HG02885 (cell line): ENCODE measurements around the gene MOSPD2.

Experiments used
- ATAC-seq: cut with Tn5 transposase; IDR thresholded peaks from one replicate; pipeline ENCODE4 v1.9.1; 2021; ENCODE audit warnings: mild to moderate bottlenecking; ENCODE audit not compliant: unreplicated experiment, poor library complexity

Gene MOSPD2

GRCh38 chrX:14872851-14873675 lies at the start of gene MOSPD2, which contains the start of gene FANCB:
Gene MOSPD2, plus strand, starts transcription at chrX:14873421. Its CDS starts 108 bp downstream, at chrX:14873529.
Gene FANCB, minus strand, starts transcription at chrX:14873069. Its CDS starts 7,559 bp downstream, at chrX:14865510.
- peak; percentile 95 for ATAC-seq

- no peak for ATAC-seq
These were observed 47.4 kb upstream of the MOSPD2 start for GRCh38 chrX:14825851-14826250.

- ATAC-seq, result no peak
These were observed 46.9 kb upstream of the MOSPD2 start for GRCh38 chrX:14826319-14826718.

- no peak for ATAC-seq
These were observed 43.6 kb upstream of the MOSPD2 start for GRCh38 chrX:14829643-14830042.

DNA sequence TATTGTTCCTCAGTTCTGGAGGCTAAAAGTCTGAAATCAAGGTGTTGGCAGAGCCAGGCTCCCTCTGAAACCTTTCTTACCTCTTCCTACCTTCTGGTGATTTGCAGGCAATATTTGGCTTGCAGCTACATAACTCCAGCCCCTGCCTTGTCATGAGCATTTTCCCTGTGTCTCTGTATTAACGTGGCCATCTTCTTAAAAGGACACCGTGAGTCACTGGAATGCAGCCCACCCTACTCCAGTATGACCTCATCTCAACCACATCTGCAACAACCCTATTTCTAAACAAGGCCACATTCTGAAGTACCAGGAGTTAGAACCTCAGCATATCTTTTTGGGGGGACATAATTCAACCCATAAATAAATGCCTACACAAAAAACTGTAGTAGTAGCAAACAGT lies 41.1 kb upstream of the MOSPD2 start:
- no peak for ATAC-seq

DNA sequence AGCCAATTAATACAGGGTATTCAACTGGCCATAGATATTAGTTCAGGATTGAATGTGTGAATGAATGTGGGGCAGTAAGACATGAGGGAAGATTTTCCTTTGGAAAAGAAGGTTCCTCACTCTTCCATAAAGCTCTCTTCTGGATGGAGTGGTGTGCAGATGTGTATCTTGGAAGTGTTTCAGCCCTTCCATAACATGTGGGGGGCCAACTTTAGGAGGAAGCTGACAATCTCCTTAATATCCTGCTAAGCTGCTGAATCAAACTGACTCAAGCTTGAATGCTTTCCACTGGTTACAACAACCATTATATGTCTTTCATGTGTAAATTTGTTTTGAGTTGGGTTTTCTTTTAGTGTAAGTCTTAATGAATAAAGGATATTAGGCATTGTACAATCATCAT lies 40.6 kb upstream of the MOSPD2 start:
- no peak for ATAC-seq

GRCh38 chrX:14837155-14837554 lies 36.1 kb upstream of the MOSPD2 start:
- peak; percentile 50 for ATAC-seq

DNA sequence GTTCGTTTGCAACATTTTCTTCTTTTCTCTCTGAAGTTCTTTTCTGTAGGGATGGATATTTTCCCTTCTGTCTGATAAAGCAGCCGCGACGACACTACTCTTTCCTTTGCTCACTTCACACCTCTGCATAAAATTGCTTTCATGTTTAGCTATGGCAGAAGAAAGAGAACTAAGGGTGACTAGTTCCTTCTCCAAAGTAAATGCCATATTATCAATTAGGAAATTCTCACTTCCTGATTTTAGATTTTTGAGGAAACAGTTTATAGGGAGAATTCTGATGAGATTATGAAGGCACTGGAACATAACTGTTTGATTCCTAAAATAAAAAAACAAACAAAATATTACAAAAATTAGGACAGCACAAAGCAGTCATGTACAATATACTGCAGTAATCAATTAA lies 29.6 kb upstream of the MOSPD2 start:
- no peak for ATAC-seq

DNA sequence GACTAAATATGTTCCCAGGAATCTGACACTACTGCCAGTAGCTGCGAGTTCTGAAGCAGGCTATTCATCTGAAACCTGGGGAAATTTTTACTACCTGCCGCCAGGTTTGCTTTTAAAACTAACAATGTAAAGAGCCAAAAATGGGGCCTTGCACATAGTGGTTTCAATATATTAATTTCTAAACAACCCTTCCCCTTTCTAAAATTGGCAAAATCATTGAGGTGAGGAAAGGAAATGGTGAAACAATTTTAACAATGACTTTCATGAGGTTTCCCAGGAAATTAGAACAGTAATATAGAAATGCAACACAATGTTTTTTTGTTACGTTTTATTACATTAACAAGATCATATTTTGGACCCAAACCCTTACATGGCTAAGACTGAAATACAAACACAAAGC lies 21.7 kb upstream of the MOSPD2 start:
- ATAC-seq, result no peak

DNA sequence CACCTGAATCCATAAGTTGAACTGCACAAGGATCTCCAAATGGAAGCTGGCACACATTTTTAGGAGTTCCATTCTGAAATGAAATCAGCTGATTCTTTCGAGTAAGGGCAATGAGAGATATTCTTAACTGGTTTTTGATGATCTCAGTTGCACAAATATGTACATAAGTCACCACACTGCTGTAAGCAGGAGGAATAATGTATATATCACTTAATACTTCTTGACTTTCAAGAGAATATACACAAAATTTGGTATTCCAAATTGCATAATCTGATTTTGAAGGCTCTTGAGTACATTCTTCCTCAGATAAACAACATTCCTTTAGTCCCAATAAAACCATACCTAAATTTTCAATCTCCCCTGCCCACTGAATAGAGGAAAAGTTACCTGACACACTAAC lies 8.6 kb upstream of the MOSPD2 start:
- no peak for ATAC-seq

DNA sequence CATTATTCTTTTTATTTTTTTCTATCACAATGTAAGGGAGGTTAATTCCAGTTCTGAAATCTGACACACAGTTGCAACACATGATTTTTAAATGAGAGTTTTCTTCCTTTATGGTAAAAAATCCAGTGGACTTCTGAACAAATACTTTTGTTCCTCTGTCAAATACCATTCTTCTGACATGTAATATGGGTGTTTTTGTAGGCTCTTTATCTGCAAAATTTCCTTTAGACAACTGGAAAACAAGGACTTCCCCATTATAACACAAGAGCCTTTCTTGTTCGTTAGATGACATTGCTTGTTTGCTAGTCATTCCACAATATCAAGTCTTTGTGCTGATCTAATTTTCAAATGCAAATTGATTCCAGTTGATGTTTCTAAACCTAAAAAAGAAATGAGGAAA lies 8.0 kb upstream of the MOSPD2 start:
- no peak for ATAC-seq

DNA sequence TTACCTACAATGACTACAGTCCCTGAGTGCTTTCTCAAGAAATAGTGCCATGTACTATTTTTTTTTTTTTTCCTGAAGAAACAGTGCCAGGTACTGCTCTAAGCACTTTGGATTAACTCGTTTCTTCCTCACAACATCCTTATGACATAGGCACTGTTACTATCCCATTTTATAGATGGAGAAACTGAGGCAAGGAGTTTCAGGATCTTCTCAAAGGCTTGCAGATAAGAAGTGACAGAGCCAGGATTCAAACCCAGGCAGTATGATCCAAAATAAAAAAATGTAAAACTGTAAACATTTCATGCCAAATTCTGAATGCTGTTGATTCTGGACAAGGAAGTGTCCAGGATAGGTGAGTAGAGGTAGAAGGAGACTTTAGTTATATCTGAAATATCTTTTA lies 1.5 kb upstream of the MOSPD2 start:
- ATAC-seq, result no peak

- no peak for ATAC-seq
These were observed 866 bp upstream of the MOSPD2 start for GRCh38 chrX:14872355-14872754.

DNA sequence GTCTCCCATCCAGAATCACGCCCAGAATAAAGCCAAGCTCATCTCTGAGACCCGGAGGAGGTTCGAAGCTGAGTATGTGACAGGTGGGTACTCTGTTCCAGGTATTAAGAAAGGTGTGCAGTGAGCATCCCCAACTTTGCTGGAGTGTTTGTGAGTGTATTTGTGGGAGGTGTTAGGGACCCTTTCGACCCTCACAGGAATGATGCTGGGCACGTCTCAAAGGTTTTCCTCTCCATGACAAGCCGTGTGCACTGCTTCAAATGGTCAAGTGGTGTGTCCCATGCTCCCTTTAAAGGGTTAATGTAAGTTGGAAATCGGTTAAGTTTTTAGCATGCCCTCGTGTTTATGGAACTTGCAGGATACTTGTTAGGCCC lies 442 bp downstream of the MOSPD2 start:
- ATAC-seq, result no peak

DNA sequence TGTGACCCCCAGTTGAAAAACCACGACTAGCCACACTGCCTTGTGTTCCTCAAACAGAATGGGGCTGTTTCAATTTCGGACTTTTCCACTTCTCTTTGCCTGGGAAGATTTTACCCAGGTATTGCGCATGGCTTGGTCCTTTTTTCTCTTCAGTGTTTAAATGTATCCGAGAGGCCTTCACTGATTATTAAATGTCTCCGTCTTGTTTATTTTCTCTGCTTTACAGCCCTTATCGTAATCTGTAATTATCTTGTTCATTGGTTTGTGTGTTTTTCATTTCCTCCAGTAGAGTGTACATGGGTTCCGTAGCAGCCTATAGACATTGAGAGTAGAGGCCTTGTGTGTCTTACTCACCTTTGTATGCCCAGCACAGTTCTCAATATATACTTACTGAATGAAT lies 2.4 kb downstream of the MOSPD2 start:
- ATAC-seq, result no peak

- ATAC-seq, result no peak
These were observed 10.6 kb downstream of the MOSPD2 start for GRCh38 chrX:14883826-14884225.

DNA sequence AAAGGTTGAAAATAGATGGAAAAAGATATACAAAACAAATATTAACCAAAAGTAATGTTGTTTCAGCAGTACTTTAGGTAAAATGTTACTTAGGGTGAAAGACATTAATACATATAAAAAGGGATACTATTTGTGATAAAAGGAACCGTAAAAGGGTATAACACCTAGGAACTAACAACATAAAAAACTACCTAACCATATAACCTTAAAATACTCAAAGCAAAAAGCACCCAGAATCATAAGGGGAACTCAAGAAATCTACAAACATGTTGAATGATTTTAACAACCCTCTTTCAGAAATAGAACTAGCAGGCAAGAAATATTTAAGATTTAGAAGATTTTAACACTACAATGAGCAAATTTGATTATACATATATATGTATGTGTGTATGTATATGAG lies 11.5 kb downstream of the MOSPD2 start:
- ATAC-seq, result no peak

DNA sequence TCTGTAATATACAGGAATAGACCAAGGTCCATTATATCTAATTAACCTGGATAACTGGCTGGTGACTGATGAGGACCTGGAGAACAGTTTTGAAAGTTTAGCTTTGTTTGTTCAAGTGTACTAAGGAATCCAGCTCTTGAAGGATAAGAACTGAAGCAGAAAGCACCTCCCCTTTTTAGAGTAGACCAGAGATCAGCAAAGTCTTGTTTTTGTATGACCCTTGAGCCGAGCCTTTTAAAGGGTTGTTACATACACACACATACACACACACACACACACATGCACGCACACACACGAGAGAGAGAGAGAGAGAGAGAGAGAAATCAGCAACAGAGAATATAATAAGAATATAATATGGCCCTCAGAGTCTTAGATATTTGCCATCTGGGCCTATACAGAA lies 13.0 kb downstream of the MOSPD2 start:
- ATAC-seq, result no peak

GRCh38 chrX:14896273-14896672 lies 23.1 kb downstream of the MOSPD2 start:
- no peak for ATAC-seq

DNA sequence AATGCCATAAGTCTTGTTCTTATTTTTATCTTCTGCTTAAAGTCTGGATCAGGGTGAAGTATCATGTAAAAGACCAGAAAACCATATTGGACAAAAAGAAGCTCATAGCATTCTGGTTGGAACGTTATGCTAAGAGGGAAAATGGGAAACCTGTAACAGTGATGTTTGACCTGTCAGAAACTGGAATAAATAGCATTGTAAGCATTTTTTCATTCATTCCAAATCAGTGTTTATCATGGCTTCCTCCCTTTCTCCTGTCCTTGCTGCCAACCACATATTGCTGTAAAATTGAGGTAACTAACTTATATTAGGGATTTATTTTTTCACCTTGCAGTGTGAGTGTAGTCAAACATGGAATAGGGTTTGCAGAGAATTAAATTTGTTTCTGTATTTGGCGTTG lies 23.8 kb downstream of the MOSPD2 start:
- no peak for ATAC-seq

DNA sequence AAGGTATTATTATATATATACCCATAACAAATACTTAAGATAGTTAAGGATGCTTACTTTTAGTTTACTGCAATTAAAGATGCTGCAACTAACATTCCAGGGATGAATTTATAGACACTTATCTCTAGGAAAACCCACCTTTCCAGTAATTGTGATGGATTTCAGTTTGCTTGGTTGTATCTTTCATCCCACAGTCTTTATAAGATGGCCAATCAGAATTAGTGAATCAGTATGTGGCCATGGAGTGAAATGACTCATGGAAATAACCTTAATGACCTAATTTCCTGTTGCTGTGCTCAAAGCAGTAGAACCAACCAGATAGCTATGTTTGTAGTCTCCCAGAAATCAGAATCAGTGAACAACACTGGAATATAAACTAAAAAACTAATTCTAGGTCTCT lies 26.4 kb downstream of the MOSPD2 start:
- peak; percentile 83 for ATAC-seq

DNA sequence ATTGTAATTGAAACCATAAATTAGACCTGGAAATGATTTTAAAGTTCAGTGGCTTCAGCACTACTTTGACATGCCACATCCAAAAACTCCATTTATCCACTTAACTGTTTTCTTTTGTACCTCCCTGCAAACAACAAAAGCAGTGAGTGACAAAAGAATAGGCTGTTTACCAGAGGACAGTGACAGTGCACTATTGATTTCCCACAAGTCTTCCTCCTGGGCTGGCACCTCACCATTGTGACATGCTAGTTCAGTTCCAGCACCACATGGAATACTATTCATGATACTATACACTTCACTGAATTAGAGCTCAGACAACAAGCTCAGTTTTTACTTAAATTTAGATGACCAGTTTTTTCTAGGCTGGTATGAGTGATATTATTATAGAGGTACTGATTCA lies 29.3 kb downstream of the MOSPD2 start:
- ATAC-seq, result no peak
